NCI-H526 treated with DMSO at 0.1 percent for 48 hours (cell line): ENCODE data around the gene ITPR1.

ENCODE experiments used
- DNase-seq: peaks from one replicate; lab custom pipeline; 2025; lab: John Stamatoyannopoulos, UW

Gene ITPR1

GRCh38 chr3:4686619-4687018 is 193.5 kb downstream of the ITPR1 start:
- DNase-seq: no peak

DNA sequence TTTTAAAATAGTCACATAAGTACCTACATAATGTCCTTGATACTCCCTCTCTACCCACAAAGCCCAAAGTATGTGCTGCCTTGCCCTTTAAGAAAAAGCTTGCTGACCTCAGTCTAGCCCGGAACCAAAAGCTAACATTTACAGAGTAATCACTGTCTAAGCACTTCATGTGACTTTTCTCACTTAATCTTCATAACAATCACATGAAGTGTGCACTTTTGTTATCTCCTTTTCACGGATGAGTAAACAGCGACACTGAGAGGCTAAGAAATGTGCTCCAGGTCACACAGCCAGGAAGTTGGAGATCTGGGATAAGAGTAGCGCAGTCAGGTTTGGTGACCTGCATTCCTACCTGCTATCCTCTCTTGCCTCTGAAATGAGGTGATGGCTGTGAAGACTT is 194.0 kb downstream of the ITPR1 start:
- no peak for DNase-seq

GRCh38 chr3:4687596-4687995 is 194.4 kb downstream of the ITPR1 start:
- DNase-seq: no peak

- no peak for DNase-seq
Measured at GRCh38 chr3:4688411-4688810, 195.3 kb downstream of the ITPR1 start.

GRCh38 chr3:4689021-4689420 is 195.9 kb downstream of the ITPR1 start:
- no peak for DNase-seq

GRCh38 chr3:4690277-4690676 is 197.1 kb downstream of the ITPR1 start:
- no peak for DNase-seq

GRCh38 chr3:4693620-4694019 is 200.5 kb downstream of the ITPR1 start:
- no peak for DNase-seq

- DNase-seq: no peak
Measured at GRCh38 chr3:4695846-4696245, 202.7 kb downstream of the ITPR1 start.

GRCh38 chr3:4696266-4696665 is 203.1 kb downstream of the ITPR1 start:
- DNase-seq: no peak

DNA sequence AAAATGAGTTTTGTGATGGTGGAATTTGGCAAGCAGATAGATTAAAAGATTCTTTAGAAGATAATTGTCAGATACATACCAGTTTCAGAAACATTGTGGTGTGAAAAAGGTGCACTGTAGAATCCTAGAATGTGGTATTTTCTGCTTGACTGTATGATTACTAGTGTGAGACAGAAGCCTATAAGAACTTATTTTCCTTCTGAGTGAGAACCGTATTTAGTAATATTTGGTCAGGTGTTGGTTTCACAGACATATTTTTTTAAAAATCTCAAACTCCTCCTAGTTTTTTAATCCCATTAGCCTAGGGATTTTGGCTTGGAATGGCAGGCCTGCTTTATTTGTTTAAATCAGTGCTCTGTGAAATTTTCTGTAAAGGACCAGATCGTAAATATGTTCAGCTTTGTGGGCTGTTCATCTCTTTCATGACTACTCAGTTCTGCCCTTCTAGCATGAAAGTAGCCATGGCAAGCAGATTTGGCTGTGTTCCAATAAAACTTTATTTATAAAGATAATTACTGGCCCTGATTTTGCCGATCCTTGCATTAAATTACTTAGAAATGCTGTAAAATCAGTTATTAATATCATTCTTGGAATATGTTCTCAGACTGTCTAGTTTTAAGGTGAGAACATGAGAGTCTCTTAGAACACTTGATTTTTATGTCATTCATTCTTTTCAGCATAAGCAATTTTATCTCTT is 205.1 kb downstream of the ITPR1 start:
- no peak for DNase-seq

GRCh38 chr3:4703054-4703480 is 209.9 kb downstream of the ITPR1 start:
- no peak for DNase-seq

- DNase-seq: no peak
Measured at GRCh38 chr3:4704552-4704951, 211.4 kb downstream of the ITPR1 start.

- DNase-seq: no peak
Measured at GRCh38 chr3:4707324-4707723, 214.2 kb downstream of the ITPR1 start.

DNA sequence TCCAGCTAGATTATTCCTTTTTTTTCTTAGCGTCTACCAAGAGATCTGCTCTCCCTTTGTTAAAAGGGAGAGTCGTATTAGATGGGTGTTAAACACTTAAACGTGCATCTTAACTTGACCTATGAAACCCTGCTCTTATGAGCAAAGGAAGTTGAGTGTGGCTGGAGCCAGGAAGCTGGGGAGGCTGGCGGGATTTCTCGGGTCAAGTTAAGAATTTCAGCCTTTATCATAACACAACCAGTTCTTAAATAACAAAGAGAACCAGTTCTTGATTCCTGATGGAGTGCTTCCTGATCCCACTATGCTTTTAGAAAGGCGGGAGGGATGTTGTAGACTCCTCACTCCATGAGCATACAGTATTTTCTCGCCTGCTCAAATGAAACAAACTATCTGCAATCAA is 215.1 kb downstream of the ITPR1 start:
- no peak for DNase-seq

GRCh38 chr3:4709341-4709740 is 216.2 kb downstream of the ITPR1 start:
- no peak for DNase-seq

DNA sequence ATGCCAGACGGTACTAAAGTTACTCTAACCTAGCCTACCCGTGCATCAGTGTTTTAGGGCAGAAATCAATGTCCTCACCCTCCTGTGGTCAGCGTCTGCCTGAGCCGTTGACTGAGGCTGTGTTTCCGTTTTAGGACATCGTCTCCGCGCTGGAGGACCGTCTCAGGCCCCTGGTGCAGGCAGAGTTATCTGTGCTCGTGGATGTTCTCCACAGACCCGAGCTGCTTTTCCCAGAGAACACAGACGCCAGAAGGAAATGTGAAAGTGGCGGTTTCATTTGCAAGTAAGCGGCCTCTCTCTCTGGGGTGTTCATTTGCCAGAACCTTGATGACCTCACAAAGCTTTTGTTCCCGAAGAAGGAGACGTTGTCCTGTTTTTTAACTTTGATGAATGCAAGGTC is 217.0 kb downstream of the ITPR1 start:
- no peak for DNase-seq

- no peak for DNase-seq
Measured at GRCh38 chr3:4711680-4711992, 218.5 kb downstream of the ITPR1 start.

DNA sequence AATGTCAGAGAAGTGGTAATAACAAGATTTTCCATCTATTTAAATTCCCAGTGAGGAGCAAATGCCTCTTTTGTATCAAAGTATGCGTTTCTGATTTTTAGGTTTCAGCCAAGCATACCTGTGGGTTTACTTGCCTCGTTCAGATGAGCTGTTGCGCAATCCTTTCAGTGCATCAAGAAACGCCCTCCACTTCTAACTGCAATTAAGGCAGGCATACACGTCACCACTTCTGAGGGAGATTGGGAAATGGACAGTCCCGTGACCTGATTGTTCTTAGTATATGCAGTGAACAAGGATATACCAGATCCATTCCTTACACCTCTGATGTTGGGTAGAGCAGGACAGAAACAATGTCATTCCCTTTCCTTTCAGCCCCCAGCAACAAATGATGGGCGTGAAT is 219.0 kb downstream of the ITPR1 start:
- no peak for DNase-seq

GRCh38 chr3:4714045-4714444 is 220.9 kb downstream of the ITPR1 start:
- no peak for DNase-seq

GRCh38 chr3:4716266-4716665 is 223.1 kb downstream of the ITPR1 start:
- no peak for DNase-seq

GRCh38 chr3:4716706-4717362 is 223.7 kb downstream of the ITPR1 start:
- no peak for DNase-seq

DNA sequence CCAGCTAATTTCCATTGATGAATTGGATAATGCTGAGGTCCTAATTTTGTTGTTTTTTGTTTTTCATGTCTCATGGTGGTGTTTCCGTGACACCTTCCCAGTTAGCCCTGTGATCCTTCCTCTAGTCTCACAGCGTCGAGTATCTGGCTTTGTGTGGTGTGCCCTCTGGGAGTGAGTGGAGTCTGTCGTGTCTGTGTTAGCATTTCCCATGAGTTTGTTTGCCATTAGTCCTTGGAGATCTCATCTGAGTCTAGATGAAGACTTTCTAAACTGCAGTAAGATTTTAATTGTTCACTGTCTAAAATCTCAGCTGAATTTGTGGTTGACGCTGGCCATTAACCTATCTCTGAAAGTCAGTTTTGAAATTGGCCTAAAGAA is 224.2 kb downstream of the ITPR1 start:
- no peak for DNase-seq

GRCh38 chr3:4718179-4718736 is 225.1 kb downstream of the ITPR1 start:
- no peak for DNase-seq

DNA sequence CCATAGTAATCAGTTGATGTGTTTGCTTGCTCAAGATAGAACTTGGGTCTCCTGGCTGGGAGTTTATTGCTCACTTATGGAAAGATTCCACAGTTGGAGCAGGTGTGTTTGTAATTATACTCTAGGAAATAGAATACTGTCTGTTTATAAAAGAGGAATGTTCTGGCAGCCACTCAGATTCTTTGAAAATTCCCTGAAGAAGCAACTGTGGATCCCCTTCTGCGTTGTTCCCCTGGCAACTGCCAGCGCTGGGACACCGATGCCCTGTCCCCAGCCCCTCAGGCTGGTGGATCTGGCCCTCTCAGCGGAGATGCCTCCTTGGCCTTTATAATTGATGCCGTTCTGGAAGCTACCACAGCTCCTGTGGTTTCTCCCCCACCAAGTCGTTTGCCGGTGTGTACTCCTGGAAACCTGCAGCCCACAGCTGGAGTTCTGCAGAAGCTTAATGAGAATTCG is 225.9 kb downstream of the ITPR1 start:
- no peak for DNase-seq
